CD4-positive, alpha-beta T cell treated with Interleukin-1 beta for 1 hour (primary cell): ENCODE data around the gene SLC24A3.

ENCODE experiments used
- DNase-seq, 2 donors: peaks; one replicate each; pipeline ENCODE4 v3.0.0-alpha.2; 2020 to 2022

SLC24A3 gene

GRCh38 chr20:19397666-19398065, 185.2 kb downstream of the SLC24A3 start:
- DNase-seq = no peak

- no peak for DNase-seq
Measured at GRCh38 chr20:19401096-19401495, 188.7 kb downstream of the SLC24A3 start.

- no peak for DNase-seq
Measured at GRCh38 chr20:19403549-19403948, 191.1 kb downstream of the SLC24A3 start.

DNA sequence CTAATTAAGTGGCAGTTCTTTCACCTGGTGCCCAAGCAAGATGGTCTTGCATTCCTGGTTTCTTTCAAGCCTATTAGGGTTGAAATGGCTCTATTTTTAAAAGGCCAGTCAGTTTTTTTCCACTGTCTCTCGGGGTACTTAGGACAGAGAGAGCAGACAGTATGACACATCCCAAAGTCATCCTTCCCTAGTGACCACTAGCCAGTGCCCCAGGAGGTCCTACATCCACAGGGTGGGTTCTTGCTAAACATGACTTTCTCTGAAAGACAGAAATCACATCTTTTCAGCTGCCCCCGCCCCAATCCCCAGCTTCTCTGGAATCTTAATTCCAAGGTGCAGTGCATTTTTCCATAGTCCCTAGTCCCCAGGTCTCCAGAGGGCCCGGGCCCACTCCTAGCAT, 192.4 kb downstream of the SLC24A3 start:
- no peak for DNase-seq

- DNase-seq = no peak
Measured at GRCh38 chr20:19405958-19406357, 193.5 kb downstream of the SLC24A3 start.

DNA sequence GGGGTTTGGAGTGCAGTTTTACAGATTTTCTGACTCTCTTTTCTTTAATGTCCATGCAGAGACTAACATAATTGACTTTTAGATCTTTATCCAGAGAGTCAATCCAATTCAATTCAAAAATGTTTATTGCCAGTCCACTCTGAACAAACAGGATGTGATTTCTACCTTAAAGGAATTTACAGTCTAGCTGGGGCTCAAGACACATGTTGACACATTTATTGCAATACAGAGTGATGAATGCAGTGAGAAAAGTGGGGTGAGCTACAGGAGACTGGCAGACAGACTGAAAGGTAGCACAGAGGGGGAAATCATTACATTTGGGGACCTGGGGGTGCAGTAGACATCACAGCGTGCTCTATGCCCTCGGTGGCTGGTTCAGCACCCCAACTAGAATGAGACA, 193.9 kb downstream of the SLC24A3 start:
- no peak for DNase-seq

DNA sequence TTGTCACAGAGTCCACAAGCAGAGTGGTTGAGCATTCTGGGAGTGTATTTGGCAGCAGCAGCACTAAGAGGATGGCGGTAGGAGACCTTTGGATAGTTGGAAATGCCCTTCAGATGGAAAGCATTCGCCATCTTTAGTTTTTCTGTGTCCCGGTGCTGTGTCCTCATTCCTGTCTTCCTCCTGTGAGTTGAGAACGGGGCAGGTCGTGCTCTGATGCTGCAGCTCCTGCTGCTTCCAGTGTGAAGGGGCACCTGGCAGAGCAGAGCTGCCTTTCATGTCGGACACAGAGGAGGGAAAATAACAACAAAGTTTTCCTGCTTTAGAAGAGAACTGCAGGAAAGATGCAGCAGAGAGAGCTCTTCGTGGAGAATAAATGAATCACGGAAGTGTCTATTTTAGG, 194.8 kb downstream of the SLC24A3 start:
- DNase-seq = no peak

DNA sequence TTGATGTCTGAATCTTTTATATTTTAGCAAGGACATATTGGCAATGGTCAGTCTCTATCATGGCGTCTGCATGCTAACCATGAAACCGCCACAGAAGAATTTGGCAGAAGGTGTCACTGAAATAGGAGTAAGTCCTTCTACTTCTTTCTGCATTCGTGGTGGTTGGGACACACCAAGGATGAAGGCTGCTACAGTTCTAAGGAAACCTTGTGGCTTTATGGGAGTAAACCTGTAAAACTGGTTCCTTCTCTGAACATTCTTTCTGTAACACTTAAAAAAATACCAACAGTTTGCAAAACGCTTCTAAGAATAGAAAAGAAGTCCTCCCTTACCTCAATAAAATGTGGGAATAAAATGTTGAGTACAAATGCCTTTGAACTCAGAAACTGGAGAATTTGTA, 195.3 kb downstream of the SLC24A3 start:
- DNase-seq = no peak

DNA sequence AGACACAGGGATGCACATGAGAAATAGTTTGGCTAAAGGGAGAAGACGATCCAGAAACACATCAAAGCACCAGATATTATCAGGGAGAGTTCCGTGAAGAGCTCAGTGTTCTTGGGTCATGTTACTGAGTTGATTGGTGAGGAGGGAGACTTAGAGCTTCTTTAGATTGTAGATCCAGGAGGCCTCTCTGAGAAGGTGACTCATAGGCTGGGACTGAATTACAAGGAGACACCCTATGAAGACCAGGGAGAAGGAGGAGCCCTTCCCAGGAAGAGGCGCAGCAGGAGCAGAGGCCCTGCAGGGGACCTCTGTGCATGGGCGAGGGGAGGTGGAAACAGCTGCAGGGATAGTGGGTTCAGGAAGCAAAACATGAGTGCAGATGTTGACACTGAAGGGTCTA, 196.5 kb downstream of the SLC24A3 start:
- no peak for DNase-seq

- DNase-seq = no peak
Measured at GRCh38 chr20:19411811-19412210, 199.4 kb downstream of the SLC24A3 start.

GRCh38 chr20:19412254-19412653, 199.8 kb downstream of the SLC24A3 start:
- DNase-seq = no peak

GRCh38 chr20:19414600-19414999, 202.2 kb downstream of the SLC24A3 start:
- DNase-seq = no peak

DNA sequence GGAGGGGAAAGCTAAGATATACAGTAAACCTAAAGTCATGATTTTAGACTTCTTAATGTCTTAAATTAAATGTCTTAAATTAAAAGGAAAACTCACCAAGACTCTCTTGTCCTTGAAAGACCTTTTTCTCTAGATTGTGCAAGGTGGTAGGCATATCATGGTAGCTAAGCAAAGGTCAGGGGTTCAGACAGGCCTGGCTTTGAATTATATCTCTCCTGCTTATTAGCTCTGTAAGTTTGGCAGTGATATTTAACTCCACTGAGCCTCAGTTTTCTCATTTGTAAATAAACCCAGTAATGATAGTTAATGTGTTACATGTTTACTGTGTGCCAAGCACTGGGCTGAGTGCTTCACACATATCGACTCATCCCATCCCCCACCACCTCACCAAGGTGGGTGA, 203.3 kb downstream of the SLC24A3 start:
- DNase-seq = no peak

- no peak for DNase-seq
Measured at GRCh38 chr20:19416627-19417026, 204.2 kb downstream of the SLC24A3 start.

GRCh38 chr20:19419396-19419795, 207.0 kb downstream of the SLC24A3 start:
- DNase-seq = no peak

GRCh38 chr20:19423097-19423899, 210.9 kb downstream of the SLC24A3 start:
- no peak for DNase-seq

DNA sequence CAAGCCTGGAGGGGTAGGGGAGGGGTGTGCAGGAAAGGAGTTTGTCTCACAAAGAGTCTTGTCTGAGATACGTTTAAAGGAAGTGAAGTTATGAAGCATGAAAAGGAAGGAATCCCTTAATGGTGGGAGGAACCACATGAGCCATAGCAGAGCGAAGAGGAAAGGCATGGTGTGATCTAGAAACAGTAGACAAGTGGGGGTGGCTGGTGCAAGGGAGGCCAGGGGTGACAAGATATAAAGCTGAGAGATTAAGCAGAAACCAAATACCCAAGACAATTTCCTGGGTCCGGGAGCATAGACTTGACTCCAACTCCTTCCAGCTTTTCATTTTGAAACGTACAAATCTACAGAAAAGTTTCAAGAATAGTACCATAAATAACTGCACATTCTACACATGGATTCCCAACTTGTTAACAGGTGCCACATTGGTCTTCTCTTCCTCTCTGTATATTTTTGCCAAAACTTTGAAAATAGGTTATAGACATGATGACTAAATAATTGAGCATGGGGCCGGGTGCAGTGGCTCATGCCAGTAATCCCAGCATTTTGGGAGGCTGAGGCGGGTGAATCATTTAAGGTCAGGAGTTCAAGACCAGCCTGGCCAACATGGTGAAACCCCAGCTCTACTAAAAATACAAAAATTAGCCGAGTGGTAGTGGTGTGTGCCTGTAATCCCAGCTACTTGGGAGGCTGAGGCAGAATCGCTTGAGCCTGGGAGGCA, 211.6 kb downstream of the SLC24A3 start:
- DNase-seq = no peak

GRCh38 chr20:19426356-19426755, 213.9 kb downstream of the SLC24A3 start:
- DNase-seq = no peak

DNA sequence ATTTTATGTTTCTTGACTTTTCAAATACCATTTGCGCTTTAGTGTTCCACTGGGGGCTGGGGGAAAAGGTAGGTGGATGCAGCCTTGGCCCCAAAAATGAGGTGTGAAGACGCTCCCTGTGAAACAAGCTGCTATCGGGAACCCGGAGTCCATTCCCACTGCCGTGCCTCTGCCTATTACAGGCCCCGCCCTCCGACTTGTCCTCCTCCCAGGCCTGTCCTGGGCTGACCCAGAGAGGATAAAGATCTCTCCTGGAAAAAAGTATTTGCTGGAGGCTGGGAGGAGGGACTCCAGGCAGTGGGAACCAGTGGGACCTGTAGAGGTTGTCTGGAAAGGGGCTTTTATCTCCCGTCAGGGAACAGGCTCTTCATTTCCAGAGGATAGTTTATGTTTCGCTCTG, 215.0 kb downstream of the SLC24A3 start:
- DNase-seq = no peak

GRCh38 chr20:19427913-19428312, 215.5 kb downstream of the SLC24A3 start:
- no peak for DNase-seq

DNA sequence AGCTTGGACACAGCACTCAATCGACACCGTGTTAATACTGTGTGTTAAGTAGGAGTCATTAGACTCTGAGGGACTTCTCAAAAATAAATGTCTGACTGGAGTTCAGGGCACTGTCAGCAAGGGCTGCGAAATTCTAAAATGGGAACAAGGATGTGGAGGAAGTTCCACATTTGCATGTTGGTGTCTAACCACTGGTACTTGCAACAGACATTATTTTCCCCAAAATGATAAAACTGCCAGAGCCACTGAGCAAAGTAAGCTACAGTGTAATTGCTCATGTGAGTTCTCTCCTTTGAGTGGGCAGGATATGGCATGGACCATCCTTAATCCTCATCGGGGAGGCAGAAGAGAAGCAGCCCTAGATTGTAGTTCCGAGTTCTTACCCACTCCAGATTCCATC, 215.9 kb downstream of the SLC24A3 start:
- no peak for DNase-seq

- DNase-seq = no peak
Measured at GRCh38 chr20:19429538-19429937, 217.1 kb downstream of the SLC24A3 start.

DNA sequence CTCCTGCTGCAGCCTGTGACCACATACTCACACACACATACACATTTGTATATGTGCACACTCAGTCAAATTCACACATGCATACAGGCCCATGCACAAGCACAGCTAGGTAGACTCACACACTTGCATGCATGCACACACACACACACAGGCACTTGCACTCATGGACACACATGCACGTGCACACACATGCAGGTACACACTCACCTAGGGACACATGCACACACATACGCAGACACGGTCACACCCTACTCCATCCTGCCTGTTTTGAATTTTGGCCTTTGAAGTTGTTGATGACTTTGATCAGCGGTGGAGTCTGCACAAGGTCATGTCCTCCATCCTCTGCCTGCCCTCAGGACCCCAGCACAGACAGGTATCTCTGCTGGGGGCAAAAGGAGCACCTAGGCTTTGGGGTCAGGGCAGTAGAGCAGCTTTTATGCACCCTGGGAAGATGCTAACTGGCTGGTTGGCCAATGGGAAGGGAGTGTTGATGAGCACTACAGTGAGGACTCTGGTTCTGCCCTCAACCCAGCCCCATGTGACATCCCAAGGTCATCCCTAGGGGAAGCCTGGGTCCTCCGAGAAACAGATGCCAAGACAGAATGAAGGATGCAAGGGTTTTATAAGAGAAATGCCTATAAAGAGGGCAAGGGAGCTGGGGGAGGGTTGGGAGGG, 218.3 kb downstream of the SLC24A3 start:
- DNase-seq = no peak

GRCh38 chr20:19431316-19431700, 218.9 kb downstream of the SLC24A3 start:
- no peak for DNase-seq
